ENCODE data around the gene DZIP1L.
"Not testable (repeated sequence)": the region's sequence is repeated elsewhere in the genome, so short reads cannot be mapped to it uniquely, and the experiment has no call there.

The DZIP1L gene

DNA sequence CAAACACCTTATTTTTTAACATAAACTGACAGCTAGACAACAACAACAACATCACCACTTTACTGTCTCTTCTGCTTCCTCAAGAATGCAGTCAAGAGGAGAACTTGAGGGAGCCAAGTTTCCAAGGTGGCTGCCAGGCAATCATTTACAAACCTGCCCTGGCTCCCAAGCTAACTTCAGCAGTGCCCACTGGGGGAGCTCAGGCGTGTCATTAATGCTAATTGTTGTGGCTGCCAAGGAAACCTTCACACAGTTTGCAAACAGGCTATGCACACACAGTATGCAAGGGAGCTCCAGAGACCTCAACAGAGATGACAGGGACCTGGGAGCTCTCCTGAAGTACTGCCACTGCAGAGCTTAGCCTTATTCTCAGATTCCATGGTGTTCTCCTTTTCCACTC, 2.1 kb downstream of the DZIP1L start:
- no peak for DNase-seq

DNA sequence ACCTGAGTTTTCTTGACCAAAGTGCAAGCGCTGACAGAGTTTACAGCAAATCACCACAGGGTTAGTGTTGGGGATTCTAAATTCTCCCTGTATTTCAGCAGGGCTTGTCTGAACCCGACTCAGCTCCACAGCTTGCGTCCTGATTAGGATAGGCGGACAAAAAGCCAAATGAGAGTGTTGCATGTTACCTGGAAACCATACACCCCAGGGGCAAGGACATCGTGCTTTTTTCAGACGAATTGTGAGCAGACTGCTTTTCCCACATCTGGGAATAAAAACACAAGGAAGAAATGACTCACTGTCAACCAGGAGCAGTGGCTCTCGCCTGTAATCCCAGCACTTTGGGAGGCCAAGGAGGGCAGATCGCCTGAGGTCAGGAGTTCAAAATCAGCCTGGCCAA, 3.0 kb downstream of the DZIP1L start:
- no peak for DNase-seq

- DNase-seq = no peak
Measured at GRCh38 chr3:138105598-138105997, 9.8 kb downstream of the DZIP1L start.

- DNase-seq = no peak
Measured at GRCh38 chr3:138103466-138103865, 11.9 kb downstream of the DZIP1L start.

GRCh38 chr3:138101351-138101940, 14.0 kb downstream of the DZIP1L start:
- DNase-seq = not testable (repeated sequence)

DNA sequence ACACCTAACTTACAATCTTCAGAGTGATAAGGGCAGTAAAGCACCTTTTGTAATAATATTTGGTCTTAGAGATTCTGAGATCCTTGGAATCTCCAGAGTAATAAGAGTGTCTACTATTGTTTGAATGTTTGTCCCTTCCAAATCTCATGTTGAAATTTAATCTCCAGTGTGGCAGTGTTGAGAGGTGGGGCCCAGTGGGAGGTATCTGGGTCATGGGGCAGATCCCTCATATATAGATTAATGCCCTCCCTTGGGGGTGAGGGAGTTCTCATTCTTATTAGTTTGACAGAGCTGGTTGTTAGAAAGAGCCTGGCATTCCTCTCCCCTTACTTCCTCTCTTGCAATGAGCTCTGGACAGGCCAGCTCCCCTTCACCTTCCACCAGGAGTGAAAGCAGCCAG, 16.0 kb downstream of the DZIP1L start:
- DNase-seq = no peak

DNA sequence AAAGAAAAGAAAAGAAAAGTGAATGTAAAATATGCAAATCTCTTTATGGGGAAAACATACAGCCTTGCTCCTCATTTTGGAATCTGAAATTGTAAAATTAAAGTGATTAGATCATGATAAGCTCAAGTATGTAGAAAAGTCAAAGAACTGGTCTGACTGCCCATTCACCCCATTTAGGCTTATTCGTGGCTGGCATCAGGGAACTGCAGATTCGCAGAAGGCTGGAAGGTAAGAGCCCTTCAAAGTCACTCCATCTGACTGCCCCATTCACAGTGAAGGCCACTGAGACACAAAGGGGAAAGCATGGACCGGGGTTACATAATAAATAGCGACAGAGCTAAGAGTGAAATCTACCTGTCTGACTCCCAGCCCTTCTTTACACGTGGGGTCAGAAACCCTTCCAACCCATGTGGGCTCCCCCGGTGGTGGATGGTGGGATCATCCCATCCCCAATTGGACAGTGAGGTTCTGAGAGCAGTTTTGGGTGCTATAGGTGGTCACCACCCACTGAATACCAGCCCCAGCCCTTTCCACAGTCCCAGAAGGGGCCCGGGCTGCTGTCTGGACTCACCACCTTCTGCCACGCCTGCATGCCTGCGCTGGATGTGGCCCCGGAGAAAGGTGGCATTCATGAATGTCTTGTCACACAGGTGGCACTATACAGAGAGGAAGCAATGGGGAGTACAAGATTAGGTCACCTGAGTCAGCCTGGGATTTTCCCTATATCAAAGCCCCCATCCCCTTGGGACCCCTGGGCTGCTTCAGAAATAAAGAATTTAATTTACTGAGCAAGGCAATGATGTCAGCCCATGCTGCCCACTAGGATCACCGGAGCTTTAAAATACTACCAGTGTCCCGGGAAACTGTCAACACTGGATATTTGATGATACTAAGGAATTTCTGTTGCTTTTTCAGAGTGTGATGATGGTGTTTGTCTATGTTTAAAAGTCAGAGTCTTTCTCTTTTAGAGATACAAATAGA, 17.9 kb downstream of the DZIP1L start:
- DNase-seq = no peak

DNA sequence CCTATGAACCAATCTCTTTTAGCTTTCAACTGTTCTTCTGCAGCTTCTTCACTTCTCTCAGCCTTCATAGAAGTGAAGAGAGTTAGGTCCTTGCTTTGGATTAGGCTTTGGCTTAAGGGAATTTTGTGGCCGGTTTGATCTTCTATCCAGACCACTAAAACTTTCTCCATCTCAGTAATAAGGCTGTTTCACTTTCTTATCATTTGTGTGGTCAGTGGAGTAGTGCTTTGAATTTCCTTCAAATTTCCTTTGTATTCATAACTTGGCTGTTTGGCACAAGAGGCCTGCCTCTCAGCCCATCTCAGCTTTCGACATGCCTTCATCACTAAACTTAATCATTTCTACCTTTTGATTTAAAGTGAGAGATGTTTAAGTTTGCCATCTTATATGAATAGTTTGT, 21.7 kb downstream of the DZIP1L start:
- no peak for DNase-seq

DNA sequence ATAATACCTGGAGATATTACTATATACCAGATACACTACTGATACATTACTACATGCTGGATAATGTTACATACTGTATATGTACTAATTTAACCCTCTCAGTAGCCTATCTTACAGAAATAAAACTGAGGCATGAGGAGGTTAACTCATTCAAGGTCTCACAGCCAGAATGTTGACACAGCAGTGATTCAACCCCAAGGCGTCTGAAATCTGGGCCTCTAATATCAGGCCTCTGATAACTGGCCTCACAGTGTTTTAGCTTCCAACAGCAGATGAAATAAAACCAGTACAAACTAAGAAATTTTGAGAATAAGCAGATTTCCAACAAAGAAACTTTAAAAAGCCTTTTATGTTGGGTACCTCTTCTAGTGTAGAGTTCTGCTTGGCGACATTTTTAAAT, 23.4 kb downstream of the DZIP1L start:
- no peak for DNase-seq

- no peak for DNase-seq
Measured at GRCh38 chr3:138089091-138089490, 26.3 kb downstream of the DZIP1L start.

GRCh38 chr3:138085745-138086144, 29.7 kb downstream of the DZIP1L start:
- DNase-seq = not testable (repeated sequence)

- DNase-seq = no peak
Measured at GRCh38 chr3:138084196-138084595, 31.2 kb downstream of the DZIP1L start.

DNA sequence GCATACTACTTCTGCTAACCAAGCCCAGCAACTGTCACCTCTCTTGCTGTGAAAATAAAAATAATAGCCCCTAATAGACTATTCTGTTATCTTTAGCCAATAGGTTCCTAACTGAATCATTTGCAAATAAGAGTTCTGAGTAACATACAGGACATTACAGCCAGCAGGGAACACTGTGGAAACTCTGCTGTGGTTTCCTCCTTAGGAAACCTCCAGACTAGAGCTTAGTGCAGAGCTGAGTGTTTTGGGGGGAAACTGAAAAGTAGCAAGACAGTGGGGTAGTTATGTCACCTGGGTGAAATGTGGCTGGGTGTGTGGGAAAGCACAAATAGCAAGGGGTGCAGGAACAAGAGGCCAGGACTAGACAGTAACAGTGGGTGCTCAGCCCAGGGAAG, 32.4 kb downstream of the DZIP1L start:
- DNase-seq = no peak

DNA sequence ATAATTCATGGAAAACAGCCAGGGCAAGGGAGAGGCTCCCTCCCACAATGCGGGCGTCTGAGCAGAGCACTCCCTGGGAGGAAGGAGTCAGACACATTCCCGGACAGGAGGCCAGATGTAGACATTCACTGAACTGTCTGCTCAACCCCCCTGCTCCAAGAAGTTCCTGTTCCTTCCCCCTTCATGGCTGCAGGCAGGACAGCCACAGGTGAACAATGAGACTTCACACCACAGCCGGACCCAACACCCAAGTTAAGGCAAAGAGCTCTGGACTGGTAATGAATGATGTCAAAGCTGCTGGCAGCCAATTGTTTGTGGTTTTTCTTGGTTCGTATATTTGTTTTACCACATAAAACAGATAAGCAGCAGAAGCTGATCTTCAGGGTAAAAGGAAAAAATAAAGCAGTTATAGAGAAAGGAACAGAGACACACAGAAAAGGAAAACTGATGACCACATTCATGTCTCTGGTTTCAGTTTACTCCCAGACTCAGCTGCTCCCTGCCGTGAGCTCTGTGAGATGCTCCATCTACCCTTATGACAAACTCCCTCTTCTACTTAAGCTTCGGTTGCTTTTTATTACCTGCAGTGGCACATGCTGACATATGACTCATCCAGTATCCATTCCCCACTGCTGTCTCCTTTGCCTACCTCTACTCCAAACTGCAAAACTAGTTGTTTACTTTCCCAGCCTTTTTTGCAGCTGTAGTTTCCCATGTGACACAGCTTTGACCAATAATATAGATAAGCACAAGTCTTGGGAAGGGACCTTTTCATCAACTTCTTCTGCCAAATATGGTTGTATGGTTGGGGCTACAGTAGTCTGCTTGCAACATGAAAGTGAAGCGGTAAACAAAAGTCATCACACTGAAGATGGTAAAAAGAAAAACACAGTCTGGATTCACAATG, 33.1 kb downstream of the DZIP1L start:
- peak; percentile 35 for DNase-seq

GRCh38 chr3:138081371-138082084, 33.9 kb downstream of the DZIP1L start:
- DNase-seq = no peak

GRCh38 chr3:138079901-138080300, 35.5 kb downstream of the DZIP1L start:
- no peak for DNase-seq

- peak; percentile 68 for DNase-seq
Measured at GRCh38 chr3:138078901-138079344, 36.5 kb downstream of the DZIP1L start.

DNA sequence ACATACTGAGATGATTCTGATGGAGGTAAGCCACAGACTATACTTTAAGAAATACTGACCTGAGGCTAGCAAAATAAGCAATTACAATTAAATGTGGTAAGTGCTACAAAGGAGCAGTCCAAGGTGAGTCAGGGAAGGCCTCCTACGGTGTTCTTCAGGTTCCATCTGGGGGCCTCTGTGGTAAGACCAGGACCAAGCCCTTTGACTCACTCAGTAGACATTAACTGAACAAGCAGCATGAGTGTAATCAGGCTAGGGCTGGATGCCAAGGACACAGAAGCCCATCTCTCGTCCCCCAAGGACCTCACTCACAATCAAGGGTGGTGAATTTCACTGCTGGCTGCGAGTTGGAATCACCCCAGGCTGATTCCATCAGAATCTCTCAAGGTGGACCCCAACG, 37.3 kb downstream of the DZIP1L start:
- no peak for DNase-seq

DNA sequence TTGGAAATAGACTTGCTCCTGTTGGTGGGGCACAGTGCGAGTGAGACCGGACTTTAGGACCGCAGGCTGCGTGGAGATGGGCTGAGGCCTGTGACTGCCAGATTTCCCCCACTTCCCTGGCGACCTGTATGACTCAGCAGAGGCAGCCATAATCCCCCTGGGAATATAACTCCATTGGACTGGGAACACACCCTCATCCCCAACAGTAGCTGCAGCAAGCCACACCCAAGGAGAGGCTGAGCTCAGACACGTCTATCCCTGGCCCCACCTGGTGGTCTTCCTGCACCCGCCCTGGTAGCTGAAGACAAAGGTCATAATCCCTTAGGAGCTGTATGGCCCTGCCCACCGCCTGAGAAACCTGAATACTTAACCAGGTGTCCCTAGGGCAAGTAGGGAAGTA, 42.6 kb downstream of the DZIP1L start:
- peak; percentile 1 for DNase-seq

DNA sequence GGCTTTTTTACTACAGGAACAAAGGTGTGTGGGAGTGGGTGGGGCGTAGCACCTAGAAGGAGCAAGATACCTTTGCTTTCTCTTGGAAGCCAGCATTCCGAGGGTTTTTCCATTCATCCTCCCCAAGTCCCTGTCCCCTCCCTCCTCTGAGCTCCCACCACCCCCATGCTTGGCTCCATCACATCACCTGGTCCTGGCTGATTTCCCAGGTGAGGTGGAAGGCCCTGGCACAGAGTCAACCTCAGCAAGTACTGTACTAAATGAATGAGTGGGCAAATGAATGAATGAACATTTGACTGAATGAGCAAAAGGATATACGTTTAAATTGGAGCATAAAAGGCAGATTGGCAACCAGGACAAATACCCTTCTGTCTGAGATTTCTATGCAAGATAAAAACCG, 45.4 kb downstream of the DZIP1L start:
- no peak for DNase-seq

GRCh38 chr3:138068579-138069174, 46.7 kb downstream of the DZIP1L start:
- peak; percentile 46 for DNase-seq

- DNase-seq = no peak
Measured at GRCh38 chr3:138068046-138068445, 47.4 kb downstream of the DZIP1L start.

Data from T1000 (cell line).